Upper lobe of left lung (tissue), 4 donors: ENCODE results near the gene PCDHGB4.
A peak's percentile ranks its signal among the peaks of the same experiment; 100 is the strongest.

ENCODE experiments used
- EP300 ChIP-seq, 4 donors: sonication (generic); formaldehyde crosslinking; IDR thresholded peaks; one replicate each; pipeline ENCODE4 v1.5.1; 2017; ENCODE audit warnings: antibody characterized with exemption in 4 of 4, control low read depth in 2 of 4
- POLR2A ChIP-seq, 4 donors: fragments of 450-650 bp; IDR thresholded peaks; one replicate each; pipeline ENCODE4 v1.5.1; 2016 to 2017; ENCODE audit warnings: antibody characterized with exemption in 4 of 4, mild to moderate bottlenecking in 2 of 4
- POLR2AphosphoS5 ChIP-seq, 2 donors: sonication (generic); formaldehyde crosslinking; IDR thresholded peaks; one replicate each; pipeline ENCODE4 v1.5.1; 2017; ENCODE audit warnings: antibody characterized with exemption in 2 of 2
- TF ChIP-seq, protein P1 (sequence below), 6 experiments: fragments of 450-650 bp in 4 of 6; fragments of 200-600 bp in 2 of 6; sonication (generic) in 2 of 6; IDR thresholded peaks; one replicate each; pipeline ENCODE4 v1.5.1; 2016 to 2019; ENCODE audit warnings: antibody characterized with exemption in 6 of 6

GRCh38 chr5:141402553-141403243 is 15.2 kb downstream of the PCDHGB4 start, which contains the start of gene PCDHGA9:
- TF ChIP-seq, protein P1, sequence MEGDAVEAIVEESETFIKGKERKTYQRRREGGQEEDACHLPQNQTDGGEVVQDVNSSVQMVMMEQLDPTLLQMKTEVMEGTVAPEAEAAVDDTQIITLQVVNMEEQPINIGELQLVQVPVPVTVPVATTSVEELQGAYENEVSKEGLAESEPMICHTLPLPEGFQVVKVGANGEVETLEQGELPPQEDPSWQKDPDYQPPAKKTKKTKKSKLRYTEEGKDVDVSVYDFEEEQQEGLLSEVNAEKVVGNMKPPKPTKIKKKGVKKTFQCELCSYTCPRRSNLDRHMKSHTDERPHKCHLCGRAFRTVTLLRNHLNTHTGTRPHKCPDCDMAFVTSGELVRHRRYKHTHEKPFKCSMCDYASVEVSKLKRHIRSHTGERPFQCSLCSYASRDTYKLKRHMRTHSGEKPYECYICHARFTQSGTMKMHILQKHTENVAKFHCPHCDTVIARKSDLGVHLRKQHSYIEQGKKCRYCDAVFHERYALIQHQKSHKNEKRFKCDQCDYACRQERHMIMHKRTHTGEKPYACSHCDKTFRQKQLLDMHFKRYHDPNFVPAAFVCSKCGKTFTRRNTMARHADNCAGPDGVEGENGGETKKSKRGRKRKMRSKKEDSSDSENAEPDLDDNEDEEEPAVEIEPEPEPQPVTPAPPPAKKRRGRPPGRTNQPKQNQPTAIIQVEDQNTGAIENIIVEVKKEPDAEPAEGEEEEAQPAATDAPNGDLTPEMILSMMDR (IDR thresholded peaks at IDR 0.05), result peak in 1 of 6 experiments; percentile 40
- no peak for TF ChIP-seq POLR2A (IDR thresholded peaks at IDR 0.05)
- TF ChIP-seq POLR2AphosphoS5 (IDR thresholded peaks at IDR 0.05), result no peak
- no peak for TF ChIP-seq EP300 (IDR thresholded peaks at IDR 0.05)
